PC-3 (cell line): Measurements from ENCODE around the gene IRGQ. TPM values are rescaled to one million over a fixed set of nuclear protein-coding genes. Genes with fewer than 3 reads are reported as not detected.
"Not testable (repeated sequence)": the region's sequence is repeated elsewhere in the genome, so short reads cannot be mapped to it uniquely, and the experiment has no call there.

Source experiments
- ATAC-seq: fragments of 200-7000 bp; cut with Tn5 transposase; 2 replicates; pipeline ENCODE4 v1.9.1; 2020; ENCODE audit warnings: mild to moderate bottlenecking, moderate library complexity
- BruUV-seq: library from RNA; stranded (reverse); fragments of 400-500 nt; replicated peaks from 2 replicates; lab custom pipeline; 2021; lab: Mats Ljungman, UMichigan
- CTCF ChIA-PET: fragments of 300-600 bp; sonication (Branson Sonifier 250); formaldehyde crosslinking; loops from one replicate; lab custom pipeline; 2022; ENCODE audit warnings: antibody characterized with exemption; lab: Charles Lee
- POLR2A ChIA-PET: fragments of 300-600 bp; sonication (Branson Sonifier 250); formaldehyde crosslinking; loops from one replicate; lab custom pipeline; 2022; ENCODE audit warnings: antibody characterized with exemption; ENCODE audit not compliant: unreplicated experiment; lab: Charles Lee
- DNase-seq: peaks from one replicate; pipeline ENCODE4 v3.0.0-alpha.2; 2015
- H2AFZ ChIP-seq: fragments of 300-600 bp; sonication (generic); 2 replicates; pipeline ENCODE4 v1.6.0; 2016; ENCODE audit warnings: antibody characterized with exemption, low read length
- H3F3A ChIP-seq: fragments of 300-600 bp; sonication (generic); one replicate; pipeline ENCODE4 v1.6.0; 2017; ENCODE audit warnings: antibody characterized with exemption, low read length, control low read depth, mild to moderate bottlenecking; ENCODE audit not compliant: unreplicated experiment
- H3K27ac ChIP-seq: fragments of 300-600 bp; sonication (generic); 2 replicates; pipeline ENCODE4 v1.5.1; 2016; ENCODE audit warnings: mild to moderate bottlenecking, low read length
- H3K27me3 ChIP-seq: fragments of 300-600 bp; sonication (generic); 2 replicates; pipeline ENCODE4 v1.6.1; 2016; ENCODE audit warnings: low read length, mixed read lengths
- H3K36me3 ChIP-seq: fragments of 300-600 bp; sonication (generic); 2 replicates; pipeline ENCODE4 v1.6.1; 2016; ENCODE audit warnings: low read depth, mixed run types, low read length, mixed read lengths
- H3K4me1 ChIP-seq: fragments of 300-600 bp; sonication (generic); 2 replicates; pipeline ENCODE4 v1.5.1; 2016; ENCODE audit warnings: low read length; ENCODE audit not compliant: insufficient read depth
- H3K4me2 ChIP-seq: fragments of 300-600 bp; sonication (generic); 2 replicates; pipeline ENCODE4 v1.6.0; 2016; ENCODE audit warnings: low read length
- H3K4me3 ChIP-seq: fragments of 300-600 bp; sonication (generic); 2 replicates; pipeline ENCODE4 v1.5.1; 2016; ENCODE audit warnings: mild to moderate bottlenecking, low read length, mixed read lengths
- H3K79me2 ChIP-seq: fragments of 300-600 bp; sonication (generic); 2 replicates; pipeline ENCODE4 v1.6.1; 2017; ENCODE audit warnings: low read length, mixed read lengths
- H3K9ac ChIP-seq: fragments of 300-600 bp; sonication (generic); 2 replicates; pipeline ENCODE4 v1.6.0; 2016; ENCODE audit warnings: mild to moderate bottlenecking, low read length
- H3K9me2 ChIP-seq: fragments of 300-600 bp; sonication (generic); replicated peaks from 2 replicates; pipeline ENCODE4 v1.6.1; 2016; ENCODE audit warnings: mixed run types, low read length, mixed read lengths
- H3K9me3 ChIP-seq: fragments of 300-600 bp; sonication (generic); 2 replicates; pipeline ENCODE4 v1.6.1; 2016; ENCODE audit warnings: low read length, mixed read lengths
- H4K20me1 ChIP-seq: fragments of 300-600 bp; sonication (generic); 2 replicates; pipeline ENCODE4 v1.6.1; 2016; ENCODE audit warnings: low read length, mixed read lengths
- EZH2 ChIP-seq: fragments of 300-600 bp; sonication (generic); IDR thresholded peaks from one replicate; pipeline ENCODE4 v1.6.1; 2017; ENCODE audit warnings: antibody characterized with exemption, mild to moderate bottlenecking, low read length; ENCODE audit not compliant: unreplicated experiment
- EZH2phosphoT487 ChIP-seq: fragments of 300-600 bp; sonication (generic); IDR thresholded peaks from 2 replicates; pipeline ENCODE4 v1.6.1; 2018; ENCODE audit warnings: mild to moderate bottlenecking, antibody characterized with exemption, low read length, borderline replicate concordance
- intact Hi-C: fragments of 100-400 bp; cut with micrococcal nuclease; formaldehyde crosslinking; loops from 2 replicates; pipeline ENCODE4 v1.9.0; 2023
- total RNA-seq: library from RNA; depleted of rRNA; stranded (reverse); fragments of >200 nt; gene quantifications from 2 replicates; pipeline ENCODE4 v1.2.3, GENCODE V29; 2014
- TF ChIP-seq, protein P1 (sequence below): fragments of 300-600 bp; sonication (generic); conservative IDR thresholded peaks from 2 replicates; pipeline ENCODE4 v1.5.1; 2017; ENCODE audit warnings: antibody characterized with exemption, low read depth, mild to moderate bottlenecking, low read length

The IRGQ gene
- total RNA-seq, 1 experiment from 2014 or later, result 12.5 TPM

DNA sequence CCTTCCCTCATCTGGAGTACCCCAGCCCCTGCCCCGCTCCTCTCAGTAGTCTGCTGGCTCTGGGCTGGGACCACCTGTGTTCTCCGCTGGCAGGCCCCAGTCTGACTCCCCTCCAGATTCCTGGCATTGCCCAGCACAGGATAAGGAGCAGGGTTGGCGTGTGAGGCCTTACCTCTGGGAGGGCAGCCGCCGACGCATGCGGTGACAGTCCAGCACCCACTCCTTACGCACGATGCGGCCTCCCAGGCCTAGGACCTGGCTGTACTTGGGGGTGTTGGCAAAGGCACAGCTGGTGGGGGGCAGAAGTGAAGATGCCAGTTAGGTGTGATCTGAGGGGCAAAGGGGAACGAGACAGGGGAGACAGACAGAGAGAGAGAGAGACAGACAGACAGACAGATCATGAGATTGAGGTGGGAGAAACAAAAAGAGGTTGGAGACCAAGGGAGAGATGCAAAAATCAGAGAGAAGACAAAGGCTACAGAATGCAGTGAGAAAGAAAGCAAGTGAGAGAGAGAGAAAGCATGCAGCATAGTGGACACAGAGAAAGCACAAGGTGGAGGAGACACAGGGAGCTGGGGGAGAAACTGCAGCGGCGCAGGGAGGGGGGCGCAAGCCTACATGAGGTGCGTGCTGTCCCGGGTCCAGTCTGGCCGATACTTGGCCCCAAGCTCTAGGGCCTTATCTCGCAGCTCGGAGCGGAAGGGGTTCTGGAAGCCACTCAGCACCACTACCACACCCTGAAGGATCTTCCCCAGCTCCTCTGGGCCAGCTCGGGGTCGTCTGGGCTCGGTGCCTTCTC is 44.3 kb downstream of the IRGQ start:
- Histone ChIP-seq H3K4me3 (no peak overlapping the region), H2AFZ (no peak overlapping the region), H3K36me3 (no peaks in the 10 kb centered on the region), H3F3A (no peaks in the 10 kb centered on the region), H3K4me1 (no peaks in the 10 kb centered on the region), H3K9me2 (no peaks in the 10 kb centered on the region), H3K9ac (no peak overlapping the region), H3K27ac (no peak overlapping the region), H4K20me1 (no peaks in the 10 kb centered on the region), H3K27me3 (no peaks in the 10 kb centered on the region), H3K9me3 (no peaks in the 10 kb centered on the region), H3K4me2 (no peak overlapping the region), H3K79me2 (no peaks in the 10 kb centered on the region)
- BruUV-seq, result no TSS peak
- DNase-seq (no peak), ATAC-seq (no peak)
- intact Hi-C loops, result no loop called here
- ChIA-PET CTCF (no interaction called here), POLR2A (no interaction called here)
- TF ChIP-seq, protein P1, sequence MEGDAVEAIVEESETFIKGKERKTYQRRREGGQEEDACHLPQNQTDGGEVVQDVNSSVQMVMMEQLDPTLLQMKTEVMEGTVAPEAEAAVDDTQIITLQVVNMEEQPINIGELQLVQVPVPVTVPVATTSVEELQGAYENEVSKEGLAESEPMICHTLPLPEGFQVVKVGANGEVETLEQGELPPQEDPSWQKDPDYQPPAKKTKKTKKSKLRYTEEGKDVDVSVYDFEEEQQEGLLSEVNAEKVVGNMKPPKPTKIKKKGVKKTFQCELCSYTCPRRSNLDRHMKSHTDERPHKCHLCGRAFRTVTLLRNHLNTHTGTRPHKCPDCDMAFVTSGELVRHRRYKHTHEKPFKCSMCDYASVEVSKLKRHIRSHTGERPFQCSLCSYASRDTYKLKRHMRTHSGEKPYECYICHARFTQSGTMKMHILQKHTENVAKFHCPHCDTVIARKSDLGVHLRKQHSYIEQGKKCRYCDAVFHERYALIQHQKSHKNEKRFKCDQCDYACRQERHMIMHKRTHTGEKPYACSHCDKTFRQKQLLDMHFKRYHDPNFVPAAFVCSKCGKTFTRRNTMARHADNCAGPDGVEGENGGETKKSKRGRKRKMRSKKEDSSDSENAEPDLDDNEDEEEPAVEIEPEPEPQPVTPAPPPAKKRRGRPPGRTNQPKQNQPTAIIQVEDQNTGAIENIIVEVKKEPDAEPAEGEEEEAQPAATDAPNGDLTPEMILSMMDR, result no peak
- no peak for TF ChIP-seq EZH2phosphoT487
- no peak for TF ChIP-seq EZH2

DNA sequence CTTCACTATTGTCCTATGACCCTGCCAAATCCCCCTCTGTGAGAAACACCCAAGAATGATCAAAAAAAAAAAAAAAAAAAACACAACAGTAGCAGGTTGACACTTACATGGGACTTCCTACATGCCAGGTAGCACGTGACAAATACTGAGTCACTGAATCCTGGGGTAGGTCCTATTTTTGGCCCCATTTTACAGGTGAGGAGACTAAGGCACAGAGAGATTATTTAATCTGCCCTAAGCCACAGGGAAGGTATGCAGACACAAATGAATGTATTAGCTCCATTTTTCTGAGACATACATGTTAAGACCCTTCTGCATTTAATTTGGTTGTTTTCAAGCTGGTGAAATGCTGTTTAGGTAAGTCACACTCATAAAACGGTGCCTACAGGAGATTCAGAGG is 47.2 kb downstream of the IRGQ start:
- ATAC-seq (no peak), DNase-seq (no peak)
- CTCF ChIA-PET, result no interaction called here
- Histone ChIP-seq H3F3A (no peaks in the 10 kb centered on the region), H3K9me2 (no peaks in the 10 kb centered on the region), H3K79me2 (no peaks in the 10 kb centered on the region), H3K9ac (no peak overlapping the region), H3K9me3 (no peaks in the 10 kb centered on the region), H3K4me1 (no peaks in the 10 kb centered on the region), H3K4me2 (no peak overlapping the region), H3K36me3 (no peaks in the 10 kb centered on the region), H4K20me1 (no peaks in the 10 kb centered on the region), H3K27me3 (no peaks in the 10 kb centered on the region), H2AFZ (no peak overlapping the region), H3K27ac (no peak overlapping the region), H3K4me3 (no peak overlapping the region)
- BruUV-seq, result no TSS peak
- POLR2A ChIA-PET, result no interaction called here
- intact Hi-C loops, result no loop called here
- TF ChIP-seq, protein P1, result no peak
- no peak for TF ChIP-seq EZH2
- TF ChIP-seq EZH2phosphoT487, result no peak

DNA sequence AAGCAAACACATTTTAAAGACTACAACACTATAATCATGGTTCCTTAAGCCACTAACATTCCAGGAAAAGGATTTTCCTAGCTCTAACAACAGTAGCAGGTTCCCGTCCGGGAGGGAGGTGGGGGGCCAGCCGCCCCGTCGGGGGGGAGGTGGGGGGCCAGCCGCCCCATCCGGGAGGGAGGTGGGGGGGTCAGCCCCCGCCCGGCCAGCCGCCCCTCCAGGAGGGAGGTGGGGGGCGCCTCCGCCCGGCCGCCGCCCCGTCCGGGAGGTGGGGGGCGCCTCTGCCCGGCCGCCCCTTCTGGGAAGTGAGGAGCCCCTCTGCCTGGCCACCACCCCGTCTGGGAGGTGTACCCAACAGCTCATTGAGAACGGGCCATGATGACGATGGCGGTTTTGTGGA is 48.0 kb downstream of the IRGQ start:
- H3K4me3 ChIP-seq, H3K4me1 ChIP-seq, DNase-seq, H3K9me2 ChIP-seq, intact Hi-C loops, H3K9me3 ChIP-seq, H3K79me2 ChIP-seq, H3K27ac ChIP-seq, H3K27me3 ChIP-seq, H3F3A ChIP-seq, CTCF ChIA-PET, BruUV-seq, POLR2A ChIA-PET, H3K9ac ChIP-seq, H2AFZ ChIP-seq, H4K20me1 ChIP-seq, H3K4me2 ChIP-seq, ATAC-seq, H3K36me3 ChIP-seq: not testable (repeated sequence)
